GM18520 (cell line): Measurements from ENCODE around the gene TADA2B.

ENCODE experiments used
- ATAC-seq: cut with Tn5 transposase; IDR thresholded peaks from one replicate; pipeline ENCODE4 v1.9.1; 2021; ENCODE audit not compliant: unreplicated experiment

The TADA2B gene

GRCh38 chr4:7055990-7056325, 12.8 kb downstream of the TADA2B start:
- ATAC-seq = no peak

- ATAC-seq = no peak
These were observed 15.6 kb downstream of the TADA2B start for GRCh38 chr4:7058792-7059191.

- ATAC-seq = no peak
These were observed 16.5 kb downstream of the TADA2B start for GRCh38 chr4:7059662-7060061.

GRCh38 chr4:7060346-7061150, 17.4 kb downstream of the TADA2B start:
- no peak for ATAC-seq

GRCh38 chr4:7061815-7062214, 18.6 kb downstream of the TADA2B start:
- no peak for ATAC-seq

GRCh38 chr4:7062816-7063215, 19.6 kb downstream of the TADA2B start:
- no peak for ATAC-seq

- ATAC-seq = no peak
These were observed 20.2 kb downstream of the TADA2B start for GRCh38 chr4:7063362-7063761.

GRCh38 chr4:7066006-7066405, 22.8 kb downstream of the TADA2B start:
- no peak for ATAC-seq

GRCh38 chr4:7066493-7066892, 23.3 kb downstream of the TADA2B start:
- ATAC-seq = no peak

GRCh38 chr4:7067126-7067451, 23.9 kb downstream of the TADA2B start:
- no peak for ATAC-seq

- peak; percentile 93 for ATAC-seq
These were observed 24.5 kb downstream of the TADA2B start, which contains the start of gene GRPEL1 for GRCh38 chr4:7067452-7068278. TSS of gene GRPEL1 (minus strand) at chr4:7068064. CDS start at chr4:7068032, 32 bp downstream.

- ATAC-seq = peak; percentile 0
These were observed 25.2 kb downstream of the TADA2B start for GRCh38 chr4:7068279-7068842.

- ATAC-seq = no peak
These were observed 25.7 kb downstream of the TADA2B start for GRCh38 chr4:7068883-7069282.

GRCh38 chr4:7070729-7071511, 27.7 kb downstream of the TADA2B start:
- peak; percentile 28 for ATAC-seq

GRCh38 chr4:7073059-7073458, 29.9 kb downstream of the TADA2B start:
- ATAC-seq = no peak

GRCh38 chr4:7073526-7074390, 30.6 kb downstream of the TADA2B start:
- no peak for ATAC-seq

- no peak for ATAC-seq
These were observed 31.3 kb downstream of the TADA2B start for GRCh38 chr4:7074426-7074825.

- ATAC-seq = no peak
These were observed 33.0 kb downstream of the TADA2B start for GRCh38 chr4:7075962-7076695.

GRCh38 chr4:7076696-7077082, 33.5 kb downstream of the TADA2B start:
- ATAC-seq = no peak

- no peak for ATAC-seq
These were observed 34.2 kb downstream of the TADA2B start for GRCh38 chr4:7077371-7077770.
